ENCODE measurements around the gene CHKB.

The CHKB gene

DNA sequence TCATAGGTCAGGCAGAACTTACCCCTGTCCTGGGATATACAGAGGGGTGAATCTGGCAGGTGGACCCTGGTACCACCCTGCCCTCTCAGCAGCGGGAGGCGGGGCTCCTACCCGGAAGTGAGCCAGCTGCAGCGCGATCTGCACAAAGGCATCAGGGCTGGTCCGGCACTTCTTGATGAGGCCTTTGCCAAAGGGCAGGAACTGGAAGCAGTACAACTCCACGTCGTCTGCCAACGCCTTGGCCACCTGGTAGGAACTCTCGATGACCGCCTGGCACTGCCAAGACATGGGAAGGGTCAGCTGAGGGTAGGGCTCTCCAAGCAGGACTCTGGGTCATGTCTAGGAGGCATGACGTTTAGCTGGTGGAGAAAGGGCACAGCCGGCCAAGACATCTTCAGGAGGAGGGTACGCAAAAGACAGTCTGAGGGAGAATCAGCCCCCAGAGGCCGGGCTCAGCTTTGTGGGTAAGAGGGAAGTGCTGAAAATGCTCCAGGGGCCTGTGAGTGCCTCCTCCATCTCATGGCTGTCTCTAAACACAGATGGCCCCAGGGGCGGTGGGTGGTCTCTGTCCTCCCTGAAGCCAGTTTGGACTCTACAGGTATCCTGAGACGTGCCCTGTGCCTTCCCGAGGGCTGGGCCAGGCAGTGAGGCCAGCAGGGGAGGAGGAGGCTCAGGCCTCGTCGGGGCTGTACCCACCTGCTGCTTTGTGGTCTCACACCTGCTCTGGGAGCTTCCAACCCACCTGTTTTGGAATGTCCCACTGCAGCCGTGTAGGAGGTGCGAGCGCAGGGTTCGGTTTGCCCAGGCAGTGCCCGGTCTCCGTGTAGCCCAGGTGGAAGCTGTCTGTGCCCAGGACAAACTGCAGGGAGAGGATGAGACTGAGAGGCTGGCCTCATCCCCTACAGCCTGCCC is 11.1 kb downstream of the CHKB start:
- no peak for DNase-seq

DNA sequence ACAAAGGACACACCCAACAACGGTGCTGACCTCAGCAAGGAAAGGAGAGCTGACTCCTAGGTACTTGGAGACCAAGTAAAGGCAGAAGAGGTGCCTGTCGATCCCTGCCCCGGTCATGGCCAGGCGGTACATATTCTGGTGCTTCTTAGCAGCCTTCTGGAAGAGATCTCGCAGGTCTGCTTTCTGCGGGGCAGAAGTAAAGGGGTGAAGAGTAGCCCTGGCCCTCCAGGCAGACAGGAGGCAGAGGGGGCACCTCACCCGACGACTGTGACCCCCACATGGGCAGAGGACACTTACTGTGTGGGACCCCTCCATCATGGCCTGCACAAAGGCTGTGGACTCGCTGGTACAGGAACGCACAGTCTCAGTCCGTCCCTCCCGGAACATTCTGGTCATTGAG is 11.8 kb downstream of the CHKB start:
- DNase-seq, result no peak

DNA sequence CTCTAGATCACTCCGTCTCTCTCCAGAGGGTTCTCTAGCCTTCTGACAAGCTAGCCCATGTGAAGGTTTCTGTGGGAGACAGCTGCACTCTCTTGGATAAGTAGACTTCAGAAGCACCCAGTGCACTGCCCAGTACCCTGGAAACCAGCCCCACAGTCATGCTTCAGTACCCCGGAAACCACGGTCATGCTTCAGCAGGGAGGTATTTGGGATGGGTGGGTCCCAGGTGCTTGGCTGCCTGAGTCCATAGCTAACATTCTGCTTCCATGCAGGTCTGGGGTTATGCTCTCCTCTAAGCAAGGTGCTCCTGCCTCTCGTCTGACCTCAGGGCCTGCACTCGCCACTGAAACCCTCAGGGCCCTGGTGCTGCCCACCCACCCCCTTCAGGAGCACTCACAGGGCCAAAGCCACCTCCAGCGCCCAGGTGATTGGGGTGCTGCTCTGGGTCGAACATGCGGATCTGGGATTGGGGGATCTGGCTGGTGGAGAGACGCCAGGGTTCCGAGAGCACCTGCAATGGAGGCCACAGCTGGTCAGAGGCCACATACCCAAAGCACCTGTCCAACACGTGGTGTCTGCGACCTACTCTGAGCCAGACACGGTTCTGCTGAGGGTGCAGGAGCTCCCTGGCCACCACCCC is 12.6 kb downstream of the CHKB start:
- DNase-seq, result no peak

DNA sequence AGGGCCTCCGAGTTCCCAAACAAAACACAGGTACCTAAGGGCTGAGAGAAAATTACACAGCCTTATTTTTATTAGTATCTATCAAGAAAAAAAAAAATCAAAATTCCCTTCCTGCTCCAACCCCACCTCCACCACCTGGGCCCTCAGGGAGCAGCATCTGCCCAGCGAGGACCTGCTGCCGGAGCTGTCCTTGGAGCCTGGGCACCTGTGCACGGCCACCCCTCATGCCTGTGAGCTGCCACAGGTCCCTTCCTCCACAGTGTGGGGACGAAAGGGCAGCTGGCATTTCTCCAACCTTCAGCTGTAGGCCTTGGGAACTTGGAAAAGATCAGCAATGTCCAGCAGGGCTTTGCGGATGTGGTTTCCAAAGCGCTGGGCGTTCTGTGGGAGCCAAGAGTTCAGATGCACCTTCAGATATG is 13.6 kb downstream of the CHKB start:
- DNase-seq, result no peak

DNA sequence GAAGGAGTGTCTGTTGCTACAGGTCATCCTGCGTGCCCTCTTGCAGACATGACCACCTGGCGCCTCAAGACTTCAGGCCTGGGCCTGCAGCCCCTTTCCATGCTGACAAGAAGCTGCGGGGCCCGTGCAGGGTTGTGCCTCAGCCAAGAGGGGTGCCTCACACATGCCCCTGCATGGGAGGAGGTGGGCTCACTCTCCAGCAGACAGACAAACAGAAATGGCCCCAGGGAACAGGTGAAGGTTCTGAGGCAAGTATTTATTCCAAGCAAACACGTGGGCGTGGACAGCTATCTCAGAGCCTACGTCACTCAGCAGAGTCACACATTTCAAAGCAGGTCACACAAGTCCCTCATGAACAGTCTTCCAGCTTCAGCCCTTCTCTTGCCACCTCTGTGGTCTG is 14.0 kb downstream of the CHKB start:
- DNase-seq, result no peak

DNA sequence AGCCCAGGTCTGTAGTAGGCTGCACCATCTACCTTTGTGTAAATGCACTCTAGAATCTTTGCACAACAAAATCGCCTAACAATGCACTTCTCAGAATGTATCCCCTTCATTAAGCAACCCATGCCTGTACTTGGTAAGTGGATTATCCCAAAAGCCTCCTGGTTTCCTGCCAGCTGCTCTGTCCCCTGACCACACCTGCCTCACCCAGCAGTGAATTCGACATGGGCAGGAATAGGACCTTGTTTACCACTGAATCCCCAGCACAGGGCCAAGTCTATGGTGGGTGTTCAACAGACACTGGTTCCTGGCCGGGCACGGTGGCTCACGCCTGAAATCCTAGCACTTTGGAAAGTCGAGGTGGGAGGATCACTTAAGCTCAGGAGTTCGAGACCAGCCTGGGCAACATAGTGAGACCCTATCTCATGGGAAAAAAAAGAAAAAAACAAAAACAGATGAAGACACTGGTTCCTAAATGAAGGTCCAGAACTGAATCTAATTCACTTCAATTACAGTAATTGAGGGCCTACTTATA is 14.9 kb downstream of the CHKB start:
- no peak for DNase-seq

DNA sequence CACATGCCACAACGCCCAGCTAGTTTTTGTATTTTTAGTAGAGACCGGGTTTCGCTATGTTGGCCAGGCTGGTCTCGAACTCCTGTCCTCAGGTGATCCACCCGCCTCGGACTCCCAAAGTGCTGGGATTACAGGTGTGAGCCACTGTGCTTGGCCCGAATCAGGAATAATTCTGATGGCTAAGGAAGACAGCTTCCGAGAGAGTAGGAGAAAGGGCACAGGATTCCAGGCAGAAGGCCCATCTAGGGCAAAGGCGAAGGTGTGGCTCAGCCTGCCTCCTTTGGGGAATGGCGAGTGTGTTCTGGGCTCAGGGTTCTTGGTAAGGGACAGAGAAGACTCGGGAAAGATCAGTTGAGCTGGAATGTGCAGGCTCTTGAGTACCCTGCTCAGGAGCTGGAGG is 18.4 kb downstream of the CHKB start:
- DNase-seq, result no peak

DNA sequence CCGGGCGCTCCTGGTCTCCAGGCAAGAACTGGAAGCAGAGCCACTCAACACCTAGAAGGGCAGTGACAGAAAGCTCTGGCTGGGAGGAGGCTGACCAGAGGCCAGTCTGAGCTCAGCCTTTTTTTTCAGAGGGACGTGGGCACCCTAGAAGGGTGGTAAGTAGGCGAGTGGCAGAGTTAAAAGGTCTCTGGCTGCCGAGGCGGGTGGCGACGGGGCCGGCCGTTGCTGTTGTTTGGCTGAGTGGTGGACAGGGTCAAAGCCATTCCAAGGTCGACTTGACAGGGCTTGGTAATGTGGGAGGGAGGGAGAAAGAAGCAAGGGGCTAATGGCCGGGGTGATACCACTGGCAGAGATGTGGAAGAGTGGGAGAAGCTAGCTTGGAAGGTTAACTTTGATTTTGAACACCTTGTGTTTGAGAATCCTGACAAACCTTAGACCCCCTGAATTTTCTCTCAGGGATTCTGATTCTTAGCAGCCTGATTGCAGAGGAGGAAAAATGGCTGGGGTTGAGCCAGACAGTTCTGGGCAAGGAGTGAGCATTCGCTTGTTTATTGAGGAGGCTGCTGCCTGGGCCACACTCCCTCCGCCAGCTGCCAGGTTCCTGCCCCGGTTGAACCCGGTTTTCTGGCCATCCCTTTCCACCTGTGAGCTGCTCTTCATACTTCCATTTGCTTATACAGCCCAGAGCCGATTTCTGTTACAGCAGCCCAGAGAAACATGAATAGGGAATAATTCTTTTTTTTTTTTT is 19.1 kb downstream of the CHKB start:
- no peak for DNase-seq

DNA sequence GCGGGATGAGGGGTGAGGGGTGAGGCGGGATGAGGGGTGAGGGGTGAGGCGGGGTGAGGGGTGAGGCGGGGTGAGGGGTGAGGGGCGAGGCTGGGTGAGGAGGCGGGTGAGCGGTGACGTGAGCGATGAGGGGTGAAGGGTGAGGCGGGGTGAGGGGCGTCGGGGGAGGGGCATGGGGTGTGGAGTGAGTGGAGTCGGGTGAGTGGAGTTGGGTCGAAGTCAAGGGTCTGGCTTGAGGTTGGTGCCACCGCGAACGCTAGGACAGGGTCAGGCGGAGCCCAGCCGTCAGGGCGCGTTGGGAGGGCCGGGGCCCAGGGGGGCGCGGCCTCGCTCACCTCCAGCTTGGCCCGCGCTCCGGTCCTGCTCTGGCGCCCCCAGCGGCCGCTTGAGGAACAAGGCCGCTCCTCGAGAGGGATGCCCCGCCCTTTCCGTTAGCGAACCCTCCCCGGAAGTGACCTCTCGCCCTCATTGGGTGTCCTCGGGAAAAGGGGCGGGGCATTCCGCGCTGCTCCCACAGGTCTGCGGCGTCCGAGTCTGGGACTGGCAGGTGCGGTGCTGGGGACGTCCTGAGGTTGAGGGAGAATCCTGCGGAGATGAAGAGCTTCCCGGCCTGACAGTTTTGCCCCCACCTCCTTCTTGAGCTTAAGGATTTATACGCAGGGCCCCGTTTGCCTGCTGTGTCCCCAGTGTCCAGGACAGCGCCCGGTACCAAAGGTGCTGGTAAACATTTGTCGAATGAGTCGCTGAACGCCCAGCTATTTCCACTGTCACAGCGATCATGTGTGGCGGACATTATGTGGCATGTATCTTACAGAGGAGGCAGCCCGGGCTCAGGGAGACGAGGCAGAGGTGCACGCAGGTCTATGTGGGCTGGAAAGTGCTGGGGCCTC is 19.9 kb downstream of the CHKB start, which contains the start of gene SYCE3:
Gene SYCE3 (minus strand): TSS at position 397 of the 890 bp plus-strand sequence. CDS start 6,514 bp downstream, outside the sequence.
- DNase-seq, result peak; percentile 98

DNA sequence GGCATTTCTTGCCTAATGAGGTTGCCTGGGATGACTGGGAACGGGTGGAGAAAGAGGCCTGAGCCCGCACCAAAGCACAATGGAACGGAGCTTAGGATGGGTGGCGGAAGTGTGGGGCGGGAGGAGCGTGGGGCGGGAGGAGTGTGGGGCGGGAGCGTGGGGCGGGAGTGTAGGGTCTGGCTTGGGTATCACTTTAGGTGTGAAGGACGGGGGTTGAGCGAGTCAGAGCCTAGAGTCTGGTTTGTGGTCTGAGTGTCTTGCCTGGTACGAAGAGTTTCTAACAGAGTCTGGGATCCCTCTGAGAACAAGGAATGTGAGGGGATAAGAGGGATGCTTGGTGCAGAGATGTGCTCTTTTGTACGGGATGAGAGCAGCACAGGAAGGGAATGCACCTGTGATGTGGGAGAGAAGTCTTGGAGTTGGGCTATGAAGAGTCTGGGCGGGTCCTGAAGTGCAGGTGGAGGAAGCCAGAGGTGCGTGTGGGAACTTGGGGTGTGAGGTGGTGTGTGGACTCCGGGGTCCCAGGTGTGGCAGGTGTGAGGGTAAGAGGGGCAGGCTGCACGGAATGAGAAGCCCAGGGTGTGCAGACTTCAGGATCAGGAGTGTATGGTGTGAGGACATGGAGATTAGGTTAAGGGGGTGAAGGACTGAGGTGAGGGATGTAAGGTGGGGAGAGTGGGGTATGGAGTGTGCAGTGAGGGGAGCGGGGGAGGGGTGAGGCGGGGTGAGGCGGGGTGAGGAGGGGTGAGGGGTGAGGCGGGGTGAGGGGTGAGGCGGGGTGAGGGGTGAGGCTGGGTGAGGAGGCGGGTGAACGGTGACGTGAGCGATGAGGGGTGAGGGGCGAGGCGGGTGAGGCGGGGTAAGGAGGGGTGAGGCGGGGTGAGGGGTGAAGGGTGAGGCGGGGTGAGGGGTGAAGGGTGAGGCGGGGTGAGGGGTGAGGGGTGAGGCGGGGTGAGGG is 21.0 kb downstream of the CHKB start:
- DNase-seq, result no peak

DNA sequence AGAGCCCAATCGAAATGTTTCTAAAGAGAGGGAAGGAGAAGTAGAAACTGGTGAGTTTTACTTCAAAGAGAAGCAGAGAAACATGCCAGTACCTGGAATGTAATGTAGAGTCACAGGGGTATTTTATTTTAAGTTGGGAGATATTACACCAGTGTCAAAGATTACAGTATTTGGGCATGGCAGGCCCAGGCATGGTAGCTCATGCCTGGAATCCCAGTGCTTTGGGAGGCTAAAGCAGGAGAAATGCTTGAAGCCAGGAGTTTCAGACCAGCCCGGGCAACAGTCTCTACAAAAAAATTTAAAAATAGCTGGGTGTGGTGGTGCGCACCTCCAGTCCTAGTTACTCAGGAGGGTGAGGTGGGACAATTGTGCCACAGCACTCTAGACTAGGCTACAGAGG is 22.6 kb downstream of the CHKB start:
- DNase-seq, result no peak

DNA sequence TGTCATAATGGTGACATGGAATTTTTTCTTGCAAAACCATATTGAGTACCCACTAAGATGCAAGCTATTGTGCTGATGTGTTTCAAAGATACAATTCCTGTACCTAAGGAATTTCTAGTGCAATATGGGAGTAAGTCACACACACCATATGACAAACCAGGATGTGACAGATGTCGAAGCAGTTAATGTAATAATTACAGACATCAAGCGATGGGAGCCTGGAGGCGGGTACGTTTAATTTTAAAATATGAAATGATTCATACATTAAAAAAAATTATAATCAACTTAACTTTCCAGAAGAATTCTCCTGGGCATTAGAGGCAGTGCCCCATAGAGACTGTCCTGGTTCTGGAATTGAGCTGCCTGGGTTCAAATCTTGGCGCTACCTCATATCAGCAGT is 25.9 kb downstream of the CHKB start:
- peak; percentile 8 for DNase-seq

DNA sequence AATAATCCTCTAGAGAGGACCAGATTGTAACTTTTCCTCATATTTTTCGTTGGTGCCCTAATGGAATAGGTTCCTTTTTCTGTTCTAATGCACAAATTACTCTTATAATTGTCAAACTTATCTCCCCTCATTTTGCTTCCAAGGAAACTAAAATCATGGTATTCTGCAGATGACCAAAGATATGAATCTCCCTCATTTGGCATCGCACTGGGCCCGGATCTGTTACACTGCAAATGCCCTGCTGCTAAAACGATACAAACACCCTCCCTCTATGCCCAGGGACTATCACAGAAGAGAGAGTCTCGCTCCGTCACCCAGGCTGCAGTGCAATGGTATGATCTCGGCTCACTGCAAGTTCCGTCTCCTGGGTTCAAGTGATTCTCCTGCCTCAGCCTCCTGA is 29.3 kb downstream of the CHKB start:
- DNase-seq, result no peak

DNA sequence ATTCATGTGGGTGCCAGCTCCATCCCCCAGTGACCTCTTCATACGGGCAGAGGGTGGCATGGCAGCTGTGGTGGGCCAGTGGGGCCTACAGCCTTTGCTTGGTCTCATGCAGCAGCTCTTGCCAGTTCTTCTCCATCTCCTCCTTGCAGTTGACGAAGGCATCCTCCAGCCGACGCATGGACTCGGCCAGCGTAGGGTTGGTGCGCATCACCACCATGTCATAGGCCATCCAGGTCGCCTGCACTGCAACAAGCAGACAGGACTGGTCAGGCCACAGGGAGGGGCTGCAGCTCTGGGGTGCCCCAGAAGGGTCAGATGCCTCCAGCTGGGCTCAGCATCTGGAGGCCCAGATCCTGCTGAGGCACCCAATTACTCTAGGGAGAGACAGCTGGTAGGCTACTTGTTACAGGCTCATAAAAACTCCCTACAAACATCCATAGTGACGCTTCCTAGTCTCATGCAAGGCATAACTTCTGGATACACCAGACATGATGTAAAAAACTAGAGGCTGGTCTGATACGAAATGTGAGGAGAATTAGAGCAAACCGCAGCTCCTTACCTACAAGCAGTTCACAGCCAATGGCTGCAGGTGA is 31.4 kb downstream of the CHKB start:
- no peak for DNase-seq

DNA sequence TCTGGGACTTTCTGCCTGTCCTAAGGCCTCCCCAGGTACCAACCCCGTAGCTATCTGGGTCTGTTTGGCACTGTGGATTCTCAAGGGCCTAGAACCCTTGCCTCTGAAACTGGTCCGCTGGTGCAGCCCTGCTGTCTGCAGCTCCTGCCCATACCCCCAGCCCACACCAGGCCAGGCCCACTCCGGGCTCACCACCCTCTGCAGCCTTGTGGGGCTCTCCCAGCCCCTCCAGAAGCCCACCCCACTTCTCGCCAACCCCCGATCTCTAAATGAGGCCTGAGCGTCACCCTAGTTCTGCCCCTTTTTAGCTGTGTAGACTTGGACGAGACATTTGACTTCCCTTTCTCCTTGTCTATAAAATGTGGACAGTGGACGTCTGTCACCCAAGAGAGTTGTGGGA is 32.3 kb downstream of the CHKB start:
- no peak for DNase-seq

DNA sequence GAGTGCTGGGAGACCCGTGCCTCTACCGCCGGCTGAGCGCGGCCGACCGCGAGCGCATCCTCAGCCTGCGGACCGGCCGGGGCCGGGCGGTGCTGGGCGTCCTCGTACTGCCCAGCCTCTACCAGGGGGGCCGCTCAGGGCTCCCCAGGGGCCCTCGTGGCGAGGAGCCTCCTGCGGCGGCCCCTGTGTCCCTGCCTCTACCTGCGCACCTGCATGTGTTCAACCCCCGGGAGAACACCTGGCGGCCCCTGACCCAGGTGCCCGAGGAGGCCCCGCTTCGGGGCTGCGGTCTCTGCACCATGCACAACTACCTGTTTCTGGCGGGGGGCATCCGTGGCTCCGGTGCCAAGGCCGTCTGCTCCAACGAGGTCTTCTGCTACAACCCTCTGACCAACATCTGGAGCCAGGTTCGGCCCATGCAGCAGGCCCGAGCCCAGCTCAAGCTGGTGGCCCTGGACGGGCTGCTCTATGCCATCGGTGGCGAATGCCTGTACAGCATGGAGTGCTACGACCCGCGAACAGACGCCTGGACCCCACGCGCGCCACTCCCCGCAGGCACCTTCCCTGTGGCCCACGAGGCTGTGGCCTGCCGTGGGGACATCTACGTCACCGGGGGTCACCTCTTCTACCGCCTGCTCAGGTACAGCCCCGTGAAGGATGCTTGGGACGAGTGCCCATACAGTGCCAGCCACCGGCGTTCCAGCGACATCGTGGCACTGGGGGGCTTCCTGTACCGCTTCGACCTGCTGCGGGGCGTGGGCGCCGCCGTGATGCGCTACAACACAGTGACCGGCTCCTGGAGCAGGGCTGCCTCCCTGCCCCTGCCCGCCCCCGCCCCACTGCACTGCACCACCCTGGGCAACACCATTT is 33.5 kb downstream of the CHKB start:
- DNase-seq, result no peak

DNA sequence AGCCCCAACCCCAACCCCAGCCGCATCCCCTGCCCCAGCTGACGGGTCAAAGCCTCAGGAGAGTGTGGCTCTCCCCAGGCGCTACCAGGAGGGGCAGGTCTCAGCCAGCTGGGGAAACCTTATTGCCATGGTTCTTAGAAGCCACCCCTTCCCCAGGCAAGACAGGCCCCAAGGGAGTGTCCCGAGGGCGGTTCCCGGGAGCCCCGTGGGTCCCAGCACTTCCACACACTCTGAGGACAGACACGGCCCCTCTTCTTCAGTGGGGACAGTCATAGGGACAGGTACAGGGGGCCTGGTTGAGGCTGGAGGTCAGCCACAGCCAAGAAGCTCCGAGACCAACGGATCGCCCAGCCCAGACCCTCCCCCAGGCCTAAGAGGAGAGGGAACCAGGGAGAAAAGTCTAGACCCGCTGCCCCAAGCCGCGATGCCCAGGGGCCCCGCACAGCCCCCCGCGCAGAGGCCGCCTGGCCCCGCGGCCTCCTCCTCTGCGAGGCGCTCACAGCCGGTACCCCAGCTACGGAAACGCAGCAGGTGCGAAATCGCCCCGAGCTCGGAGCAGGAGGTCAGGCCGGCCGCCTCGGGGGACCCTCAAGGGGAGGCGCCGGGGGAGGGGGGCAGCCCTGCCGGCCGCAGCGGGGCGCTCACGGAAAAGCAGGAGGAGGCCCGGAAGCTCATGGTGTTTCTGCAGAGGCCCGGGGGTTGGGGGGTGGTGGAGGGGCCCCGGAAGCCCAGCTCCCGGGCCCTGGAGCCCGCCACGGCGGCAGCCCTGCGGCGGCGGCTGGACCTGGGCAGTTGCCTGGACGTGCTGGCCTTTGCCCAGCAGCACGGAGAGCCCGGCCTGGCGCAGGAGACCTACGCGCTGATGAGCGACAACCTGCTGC is 34.4 kb downstream of the CHKB start:
- no peak for DNase-seq

DNA sequence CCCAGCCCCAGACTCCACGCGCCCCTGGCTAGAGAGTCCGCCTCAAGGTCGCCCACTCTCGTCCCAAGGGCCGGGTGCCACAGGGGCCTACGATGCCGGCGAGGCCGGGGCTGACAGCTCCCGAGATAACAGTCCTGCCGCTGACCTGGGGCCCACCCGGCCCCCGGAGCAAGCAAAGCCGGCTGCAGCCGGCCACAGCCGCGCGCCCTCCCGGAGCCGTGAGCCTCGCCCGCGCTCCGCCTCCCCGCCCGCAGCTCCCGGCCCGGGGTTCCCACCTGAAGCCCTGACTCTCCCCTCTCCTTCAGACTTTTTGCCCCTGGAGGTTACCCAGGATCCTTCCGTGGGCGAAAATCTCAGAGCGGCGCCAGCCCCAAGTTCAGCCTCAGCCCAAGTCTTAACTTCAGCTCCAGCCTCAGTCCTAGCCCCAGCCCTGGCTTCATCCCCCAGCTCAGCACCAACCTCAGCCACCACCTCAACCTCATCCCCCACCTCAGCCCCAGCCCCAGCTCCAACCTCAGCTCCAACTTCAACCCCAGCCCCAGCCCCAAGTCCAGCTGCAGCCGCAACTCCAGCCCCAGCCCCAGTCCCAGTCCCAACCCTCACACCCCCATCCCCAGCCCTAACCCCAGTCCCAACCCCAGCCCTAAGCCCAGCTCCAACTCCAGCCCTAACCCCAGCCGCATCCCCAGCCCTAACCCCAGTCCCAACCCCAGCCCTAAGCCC is 35.2 kb downstream of the CHKB start:
- no peak for DNase-seq
